ENCODE results near the gene NTN3.

The NTN3 gene

GRCh38 chr16:2498531-2499253, 27.6 kb downstream of the NTN3 start:
- no peak overlapping the region for H2AFZ ChIP-seq (ENCODE audit: low read length)
- H4K20me1 ChIP-seq (ENCODE audit: insufficient read depth, low read length), result no peaks in the 10 kb centered on the region
- no peak for DNase-seq
- H3K27ac ChIP-seq (ENCODE audit: low read length), result no peak overlapping the region
- no peaks in the 10 kb centered on the region for H3K9me2 ChIP-seq (replicated peaks; ENCODE audit: insufficient read depth, low read length)
- H3K9me3 ChIP-seq (replicated peaks; ENCODE audit: insufficient read depth, low read length), result no peaks in the 10 kb centered on the region
- TF ChIP-seq CTCF (IDR thresholded peaks at IDR 0.05; ENCODE audit: low read length) (no peak), EZH2 (optimal IDR thresholded peaks at IDR 0.05; ENCODE audit: low read depth, low read length) (no peak), EZH2phosphoT487 (IDR thresholded peaks at IDR 0.05; ENCODE audit: low read length) (no peak)
- H3K79me2 ChIP-seq (ENCODE audit: low read length), result no peaks in the 10 kb centered on the region
- H3K27me3 ChIP-seq (replicated peaks; ENCODE audit: insufficient read depth, low read length), result no peaks in the 10 kb centered on the region
- no peak overlapping the region for H3K9ac ChIP-seq (ENCODE audit: low read length)
- 0 out of 2 replicates have a peak, but pooled peaks cover 2% of the 10 kb centered on the region for H3K4me1 ChIP-seq (ENCODE audit: low read length)
- no peak overlapping the region for H3K4me2 ChIP-seq (ENCODE audit: low read depth, low read length)
- no peaks in the 10 kb centered on the region for H3F3A ChIP-seq (ENCODE audit: insufficient read depth, low read length)
- H3K36me3 ChIP-seq (replicated peaks; ENCODE audit: insufficient read depth, low read length), result no peaks in the 10 kb centered on the region
- no peak overlapping the region for H3K4me3 ChIP-seq (ENCODE audit: low read length)

DNA sequence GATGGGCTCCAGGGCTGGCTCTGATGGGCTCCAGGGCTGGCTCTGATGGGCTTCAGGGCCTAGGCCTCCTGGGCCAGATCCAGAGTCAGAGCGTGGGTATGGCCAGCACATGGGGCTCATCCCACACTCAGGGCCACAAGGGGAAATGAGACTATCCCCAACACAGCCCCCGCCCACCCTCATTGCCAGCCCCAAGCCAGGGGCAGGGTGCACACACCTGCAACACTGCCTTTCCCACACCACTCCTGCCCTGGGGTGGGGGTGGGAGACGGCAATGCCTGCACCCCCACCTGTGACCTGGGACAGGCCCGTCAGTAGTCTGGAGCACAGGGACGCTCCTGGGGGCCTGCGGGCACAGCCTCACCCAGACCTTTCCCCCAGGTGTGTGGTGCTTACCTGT, 28.4 kb downstream of the NTN3 start:
- no peak for DNase-seq
- no peak overlapping the region for H3K9ac ChIP-seq (ENCODE audit: low read length)
- H3K36me3 ChIP-seq (replicated peaks; ENCODE audit: insufficient read depth, low read length), result no peaks in the 10 kb centered on the region
- no peak overlapping the region for H3K27ac ChIP-seq (ENCODE audit: low read length)
- no peaks in the 10 kb centered on the region for H3K79me2 ChIP-seq (ENCODE audit: low read length)
- no peaks in the 10 kb centered on the region for H3K9me3 ChIP-seq (replicated peaks; ENCODE audit: insufficient read depth, low read length)
- no peaks in the 10 kb centered on the region for H3F3A ChIP-seq (ENCODE audit: insufficient read depth, low read length)
- H3K9me2 ChIP-seq (replicated peaks; ENCODE audit: insufficient read depth, low read length), result no peaks in the 10 kb centered on the region
- no peak for TF ChIP-seq EZH2 (optimal IDR thresholded peaks at IDR 0.05; ENCODE audit: low read depth, low read length)
- no peak for TF ChIP-seq EZH2phosphoT487 (IDR thresholded peaks at IDR 0.05; ENCODE audit: low read length)
- TF ChIP-seq CTCF (IDR thresholded peaks at IDR 0.05; ENCODE audit: low read length), result no peak
- no peaks in the 10 kb centered on the region for H3K27me3 ChIP-seq (replicated peaks; ENCODE audit: insufficient read depth, low read length)
- H3K4me2 ChIP-seq (ENCODE audit: low read depth, low read length), result no peak overlapping the region
- H3K4me3 ChIP-seq (ENCODE audit: low read length), result no peak overlapping the region
- no peaks in the 10 kb centered on the region for H4K20me1 ChIP-seq (ENCODE audit: insufficient read depth, low read length)
- H2AFZ ChIP-seq (ENCODE audit: low read length), result no peak overlapping the region
- H3K4me1 ChIP-seq (ENCODE audit: low read length), result 0 out of 2 replicates have a peak, but pooled peaks cover 2% of the 10 kb centered on the region

DNA sequence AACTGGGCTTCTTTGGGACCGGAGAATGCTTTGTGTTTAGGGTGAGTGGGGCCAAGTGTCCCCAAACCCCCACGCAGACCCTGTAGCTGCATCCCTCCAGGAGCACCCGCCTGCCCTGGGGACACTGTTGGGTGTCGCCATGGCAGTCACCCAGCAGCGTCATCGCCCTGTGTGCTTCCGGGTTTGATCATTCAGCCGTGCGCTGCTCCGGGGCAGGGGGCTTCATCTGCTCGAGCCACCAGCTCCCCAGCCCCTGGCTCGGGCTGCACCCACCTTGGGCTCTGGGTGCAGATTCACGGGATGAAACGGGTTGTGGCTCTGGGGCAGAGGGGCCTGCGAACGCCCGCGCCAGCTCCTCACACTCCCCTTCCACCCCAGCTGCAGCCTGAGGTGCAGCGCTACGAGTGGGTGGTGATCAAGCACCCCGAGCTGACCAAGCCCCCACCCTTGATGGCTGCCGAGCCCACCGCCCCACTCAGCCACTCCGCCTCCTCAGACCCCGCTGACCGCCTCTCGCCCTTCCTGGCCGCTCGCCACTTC, 28.9 kb downstream of the NTN3 start:
- no peaks in the 10 kb centered on the region for H3F3A ChIP-seq (ENCODE audit: insufficient read depth, low read length)
- no peaks in the 10 kb centered on the region for H3K9me3 ChIP-seq (replicated peaks; ENCODE audit: insufficient read depth, low read length)
- no peak overlapping the region for H3K4me3 ChIP-seq (ENCODE audit: low read length)
- H3K4me1 ChIP-seq (ENCODE audit: low read length), result 0 out of 2 replicates have a peak, but pooled peaks cover 2% of the 10 kb centered on the region
- H2AFZ ChIP-seq (ENCODE audit: low read length), result no peak overlapping the region
- no peaks in the 10 kb centered on the region for H3K27me3 ChIP-seq (replicated peaks; ENCODE audit: insufficient read depth, low read length)
- no peak for TF ChIP-seq EZH2 (optimal IDR thresholded peaks at IDR 0.05; ENCODE audit: low read depth, low read length)
- TF ChIP-seq CTCF (IDR thresholded peaks at IDR 0.05; ENCODE audit: low read length), result no peak
- TF ChIP-seq EZH2phosphoT487 (IDR thresholded peaks at IDR 0.05; ENCODE audit: low read length), result no peak
- no peak overlapping the region for H3K27ac ChIP-seq (ENCODE audit: low read length)
- H3K9me2 ChIP-seq (replicated peaks; ENCODE audit: insufficient read depth, low read length), result no peaks in the 10 kb centered on the region
- H3K9ac ChIP-seq (ENCODE audit: low read length), result no peak overlapping the region
- DNase-seq, result no peak
- H3K4me2 ChIP-seq (ENCODE audit: low read depth, low read length), result no peak overlapping the region
- H3K79me2 ChIP-seq (ENCODE audit: low read length), result no peaks in the 10 kb centered on the region
- H3K36me3 ChIP-seq (replicated peaks; ENCODE audit: insufficient read depth, low read length), result no peaks in the 10 kb centered on the region
- no peaks in the 10 kb centered on the region for H4K20me1 ChIP-seq (ENCODE audit: insufficient read depth, low read length)

All from MM.1S (cell line).